HL-60 (cell line): ENCODE measurements around the gene NOX1.

Source experiments
- DNase-seq, 2 experiments: peaks; one replicate each; pipeline ENCODE4 v3.0.0-alpha.2; 2010 to 2020; ENCODE audit warnings: low read depth in 1 of 2, low spot score in 1 of 2
- H3K27ac ChIP-seq: fragments of 250-450 bp; sonication (Bioruptor Pico); replicated peaks from 2 replicates; pipeline ENCODE4 v1.5.1; 2020; ENCODE audit warnings: mild to moderate bottlenecking, moderate library complexity
- H3K27me3 ChIP-seq: fragments of 250-450 bp; sonication (Bioruptor Pico); 2 replicates; pipeline ENCODE4 v1.5.1; 2021; ENCODE audit warnings: mild to moderate bottlenecking, moderate library complexity; ENCODE audit not compliant: insufficient read depth, poor library complexity, severe bottlenecking
- H3K4me3 ChIP-seq: replicated peaks from 2 replicates; pipeline ENCODE4 v1.5.1; 2011; ENCODE audit warnings: mild to moderate bottlenecking, control low read depth, low read length; ENCODE audit not compliant: insufficient read depth
- GABPA ChIP-seq: IDR thresholded peaks from 2 replicates; pipeline ENCODE4 v1.6.1; 2012; ENCODE audit warnings: low read depth
- POLR2AphosphoS5 ChIP-seq: IDR thresholded peaks from 2 replicates; pipeline ENCODE4 v1.6.1; 2012; ENCODE audit warnings: low read depth
- SPI1 ChIP-seq: IDR thresholded peaks from 2 replicates; pipeline ENCODE4 v1.6.1; 2012; ENCODE audit warnings: low read depth, mild to moderate bottlenecking, borderline replicate concordance
- TF ChIP-seq, protein P1 (sequence below): IDR thresholded peaks from one replicate; pipeline ENCODE4 v1.5.1; 2011; ENCODE audit warnings: low read length, control low read depth, inconsistent platforms; ENCODE audit not compliant: insufficient read depth
- TF ChIP-seq, protein P2 (sequence below): IDR thresholded peaks from 2 replicates; pipeline ENCODE4 v1.6.1; 2012; ENCODE audit warnings: low read depth; ENCODE audit not compliant: insufficient replicate concordance

The NOX1 gene

DNA sequence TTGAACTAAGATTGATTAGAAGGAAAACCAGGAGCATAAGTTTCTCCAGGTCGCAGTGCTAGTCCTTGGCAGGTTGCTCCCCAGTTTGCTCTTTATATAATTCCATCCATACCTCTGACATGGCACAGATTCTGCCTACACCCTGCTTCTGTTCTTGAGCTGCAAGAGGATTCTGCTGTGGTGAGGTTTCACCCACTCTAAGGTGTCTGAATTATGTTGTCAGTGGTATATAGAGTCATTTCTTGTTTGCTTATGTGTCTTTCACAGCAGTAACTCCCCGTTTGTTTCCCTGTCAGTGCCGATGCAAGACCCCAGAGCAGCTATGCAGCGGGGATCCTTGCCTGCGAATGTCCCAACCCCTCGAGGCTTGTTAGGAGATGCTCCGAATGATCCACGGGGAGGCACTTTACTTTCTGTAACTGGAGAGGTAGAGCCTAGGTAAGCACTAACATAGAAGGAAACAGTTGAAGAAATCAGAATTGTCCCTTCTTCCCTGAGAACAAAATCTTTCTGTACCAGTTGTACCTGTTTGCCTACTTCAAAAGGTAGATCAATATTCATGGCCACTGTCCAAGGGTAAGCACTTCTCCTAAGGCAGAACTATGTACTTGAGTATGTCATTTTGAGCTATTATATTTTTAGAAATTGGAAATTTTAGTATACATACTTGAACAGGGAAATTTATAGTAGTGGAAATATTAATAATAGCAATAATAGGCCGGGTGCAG is 42.8 kb downstream of the NOX1 start:
- no peak for DNase-seq
- no peak for TF ChIP-seq SPI1
- no peak for TF ChIP-seq POLR2AphosphoS5
- TF ChIP-seq, protein P1, sequence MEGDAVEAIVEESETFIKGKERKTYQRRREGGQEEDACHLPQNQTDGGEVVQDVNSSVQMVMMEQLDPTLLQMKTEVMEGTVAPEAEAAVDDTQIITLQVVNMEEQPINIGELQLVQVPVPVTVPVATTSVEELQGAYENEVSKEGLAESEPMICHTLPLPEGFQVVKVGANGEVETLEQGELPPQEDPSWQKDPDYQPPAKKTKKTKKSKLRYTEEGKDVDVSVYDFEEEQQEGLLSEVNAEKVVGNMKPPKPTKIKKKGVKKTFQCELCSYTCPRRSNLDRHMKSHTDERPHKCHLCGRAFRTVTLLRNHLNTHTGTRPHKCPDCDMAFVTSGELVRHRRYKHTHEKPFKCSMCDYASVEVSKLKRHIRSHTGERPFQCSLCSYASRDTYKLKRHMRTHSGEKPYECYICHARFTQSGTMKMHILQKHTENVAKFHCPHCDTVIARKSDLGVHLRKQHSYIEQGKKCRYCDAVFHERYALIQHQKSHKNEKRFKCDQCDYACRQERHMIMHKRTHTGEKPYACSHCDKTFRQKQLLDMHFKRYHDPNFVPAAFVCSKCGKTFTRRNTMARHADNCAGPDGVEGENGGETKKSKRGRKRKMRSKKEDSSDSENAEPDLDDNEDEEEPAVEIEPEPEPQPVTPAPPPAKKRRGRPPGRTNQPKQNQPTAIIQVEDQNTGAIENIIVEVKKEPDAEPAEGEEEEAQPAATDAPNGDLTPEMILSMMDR, result no peak
- TF ChIP-seq, protein P2, sequence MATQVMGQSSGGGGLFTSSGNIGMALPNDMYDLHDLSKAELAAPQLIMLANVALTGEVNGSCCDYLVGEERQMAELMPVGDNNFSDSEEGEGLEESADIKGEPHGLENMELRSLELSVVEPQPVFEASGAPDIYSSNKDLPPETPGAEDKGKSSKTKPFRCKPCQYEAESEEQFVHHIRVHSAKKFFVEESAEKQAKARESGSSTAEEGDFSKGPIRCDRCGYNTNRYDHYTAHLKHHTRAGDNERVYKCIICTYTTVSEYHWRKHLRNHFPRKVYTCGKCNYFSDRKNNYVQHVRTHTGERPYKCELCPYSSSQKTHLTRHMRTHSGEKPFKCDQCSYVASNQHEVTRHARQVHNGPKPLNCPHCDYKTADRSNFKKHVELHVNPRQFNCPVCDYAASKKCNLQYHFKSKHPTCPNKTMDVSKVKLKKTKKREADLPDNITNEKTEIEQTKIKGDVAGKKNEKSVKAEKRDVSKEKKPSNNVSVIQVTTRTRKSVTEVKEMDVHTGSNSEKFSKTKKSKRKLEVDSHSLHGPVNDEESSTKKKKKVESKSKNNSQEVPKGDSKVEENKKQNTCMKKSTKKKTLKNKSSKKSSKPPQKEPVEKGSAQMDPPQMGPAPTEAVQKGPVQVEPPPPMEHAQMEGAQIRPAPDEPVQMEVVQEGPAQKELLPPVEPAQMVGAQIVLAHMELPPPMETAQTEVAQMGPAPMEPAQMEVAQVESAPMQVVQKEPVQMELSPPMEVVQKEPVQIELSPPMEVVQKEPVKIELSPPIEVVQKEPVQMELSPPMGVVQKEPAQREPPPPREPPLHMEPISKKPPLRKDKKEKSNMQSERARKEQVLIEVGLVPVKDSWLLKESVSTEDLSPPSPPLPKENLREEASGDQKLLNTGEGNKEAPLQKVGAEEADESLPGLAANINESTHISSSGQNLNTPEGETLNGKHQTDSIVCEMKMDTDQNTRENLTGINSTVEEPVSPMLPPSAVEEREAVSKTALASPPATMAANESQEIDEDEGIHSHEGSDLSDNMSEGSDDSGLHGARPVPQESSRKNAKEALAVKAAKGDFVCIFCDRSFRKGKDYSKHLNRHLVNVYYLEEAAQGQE, result no peak
- no peak for TF ChIP-seq GABPA
- Histone ChIP-seq H3K27ac (no peak overlapping the region), H3K27me3 (no peaks in the 10 kb centered on the region), H3K4me3 (no peak overlapping the region)

DNA sequence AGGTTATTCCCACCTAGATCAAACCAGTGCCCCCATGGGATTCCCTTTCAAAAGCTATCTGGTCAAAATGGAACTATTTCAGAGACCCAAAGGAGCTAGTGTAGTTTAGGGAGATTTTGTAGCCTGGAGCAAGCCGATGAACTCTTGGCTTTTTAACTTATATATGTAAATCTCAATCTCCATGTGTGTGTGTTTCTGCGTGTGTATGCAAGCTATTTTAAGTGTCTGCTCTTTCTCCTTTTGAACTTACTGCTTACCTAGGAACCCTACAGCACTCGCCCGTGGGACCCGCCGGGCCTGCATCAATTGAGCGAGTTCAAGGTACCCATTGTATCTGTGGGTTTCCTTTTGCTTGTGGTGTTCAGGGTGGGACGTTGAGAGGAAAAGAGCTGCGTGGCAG is 43.6 kb downstream of the NOX1 start:
- H3K4me3 ChIP-seq, result no peak overlapping the region
- no peak for DNase-seq
- TF ChIP-seq, protein P1, result no peak
- TF ChIP-seq SPI1, result no peak
- no peak for TF ChIP-seq POLR2AphosphoS5
- TF ChIP-seq, protein P2, result no peak
- TF ChIP-seq GABPA, result no peak
- no peak overlapping the region for H3K27ac ChIP-seq
- no peaks in the 10 kb centered on the region for H3K27me3 ChIP-seq

DNA sequence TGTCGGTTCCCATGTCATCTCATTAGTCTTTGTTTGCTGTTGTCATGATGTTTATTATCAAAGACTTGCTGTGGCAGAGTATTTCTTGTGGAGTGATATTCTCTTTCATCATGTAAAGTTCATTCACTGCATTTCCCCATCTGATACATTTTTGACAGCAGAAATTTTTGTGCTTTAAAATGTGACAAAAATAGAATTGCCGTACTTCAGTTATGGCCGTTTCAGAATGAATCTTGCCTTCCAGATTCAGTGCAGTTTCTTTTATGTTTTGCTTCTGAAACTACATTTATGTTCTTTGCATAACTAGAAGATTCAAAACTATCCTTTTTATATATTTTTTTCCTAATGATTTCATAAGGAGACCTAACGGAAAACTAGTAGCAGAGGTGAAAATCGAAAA is 44.0 kb downstream of the NOX1 start:
- DNase-seq, result no peak
- Histone ChIP-seq H3K27ac (no peak overlapping the region), H3K4me3 (no peak overlapping the region), H3K27me3 (no peaks in the 10 kb centered on the region)
- no peak for TF ChIP-seq GABPA

DNA sequence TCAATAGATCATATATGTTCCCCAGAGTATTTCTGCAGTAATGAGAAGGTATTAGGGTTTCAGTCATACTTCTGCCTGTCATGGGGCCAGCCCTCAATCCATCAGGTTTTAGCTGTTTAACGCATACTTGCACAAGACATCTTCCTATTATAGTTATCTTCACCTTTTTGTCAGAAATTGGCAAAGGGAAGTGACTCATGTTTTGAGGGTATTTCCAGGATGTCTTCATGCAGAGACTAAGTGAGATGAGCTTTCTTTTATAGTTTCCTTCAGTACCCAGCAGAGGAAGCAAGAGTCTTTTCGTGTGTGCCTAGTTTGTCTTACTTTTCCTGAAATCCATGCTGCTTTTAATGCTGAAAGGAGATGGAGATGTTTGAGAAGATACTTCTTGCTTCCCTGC is 44.4 kb downstream of the NOX1 start:
- Histone ChIP-seq H3K27me3 (no peaks in the 10 kb centered on the region), H3K4me3 (no peak overlapping the region), H3K27ac (no peak overlapping the region)
- DNase-seq, result peak; percentile 4 to 16
- TF ChIP-seq, protein P2, result no peak
- no peak for TF ChIP-seq GABPA
- TF ChIP-seq POLR2AphosphoS5, result no peak
- TF ChIP-seq, protein P1, result no peak
- TF ChIP-seq SPI1, result no peak
